Right lobe of liver (tissue), 6 donors: ENCODE results near the gene NPAS4. TPM values are rescaled to one million over a fixed set of nuclear protein-coding genes. Genes with fewer than 3 reads are reported as not detected.

Source experiments
- ATAC-seq, 4 donors: fragments of 200-7000 bp; cut with Tn5 transposase; one replicate each; pipeline ENCODE4 v1.9.1; 2020; ENCODE audit warnings: mild to moderate bottlenecking in 4 of 4, moderate library complexity in 4 of 4
- DNase-seq, 3 donors: peaks; one replicate each; pipeline ENCODE4 v3.0.0-alpha.2; 2020
- H3K27ac ChIP-seq, 3 donors: fragments of 200-600 bp; one replicate each; pipeline ENCODE4 v1.8.0; 2022
- H3K27me3 ChIP-seq, 2 donors: fragments of 200-600 bp; one replicate each; pipeline ENCODE4 v1.8.0; 2022
- H3K36me3 ChIP-seq, 4 donors: fragments of 200-600 bp; sonication (generic) in 1 of 4; one replicate each; pipeline versions ENCODE4 v1.5.1 to v1.8.0; 2017 to 2022; ENCODE audit warnings: control low read depth in 1 of 4
- H3K4me1 ChIP-seq, 4 donors: fragments of 200-600 bp; sonication (generic) in 1 of 4; one replicate each; pipeline versions ENCODE4 v1.5.1 to v1.8.0; 2017 to 2022; ENCODE audit warnings: control low read depth in 1 of 4
- H3K4me3 ChIP-seq, 3 donors: fragments of 200-600 bp; one replicate each; pipeline ENCODE4 v1.8.0; 2022
- H3K9me3 ChIP-seq, 4 donors: fragments of 200-600 bp; sonication (generic) in 1 of 4; one replicate each; pipeline versions ENCODE4 v1.5.1 to v1.8.0; 2017 to 2022; ENCODE audit warnings: control low read depth in 1 of 4
- CTCF ChIP-seq, 4 donors: fragments of 200-600 bp in 3 of 4; fragments of 450-650 bp in 1 of 4; IDR thresholded peaks; one replicate each; pipeline versions ENCODE4 v1.5.1 to v1.8.0; 2016 to 2022; ENCODE audit warnings: antibody characterized with exemption in 4 of 4, mild to moderate bottlenecking in 2 of 4
- POLR2A ChIP-seq: fragments of 450-650 bp; IDR thresholded peaks from one replicate; pipeline ENCODE4 v1.6.1; 2017; ENCODE audit warnings: antibody characterized with exemption, mild to moderate bottlenecking
- WGBS: methylation state at CpG from one replicate; pipeline ENCODE4 v1.1.6; 2018; ENCODE audit warnings: low coverage, low lambda C conversion rate; ENCODE audit not compliant: insufficient coverage; ENCODE audit errors: missing lambda C conversion rate; 5-methylcytosine and 5-hydroxymethylcytosine counted together
- intact Hi-C, 2 donors: fragments of 100-400 bp; cut with DNase I; formaldehyde crosslinking; loops; one replicate each; pipeline versions ENCODE4 v1.11.2 to v1.14.1; 2022
- total RNA-seq, 6 experiments: library from RNA; depleted of rRNA in 2 of 6; stranded (reverse); fragments of >200 nt in 2 of 6; fragmentation: NEBNext Ultra II Directional in 3 of 6; extraction: Animal tissue kit (Norgen Biotek cat#: 25700) in 3 of 6; gene quantifications; one replicate each; pipeline versions ENCODE4 v1.1.0 to v1.2.4, GENCODE V29; 2016 to 2023
- donor health status: DM: no; HTN: yes; CAD: no.
- donor health status: DM: no; HTN: no; CAD: no.
- donor health status: DM: no; HTN: no; CAD: no.
- donor health status: DM: no; HTN: yes; CAD: no.
- donor health status: DM: no; HTN: yes; CAD: no.

The NPAS4 gene
- total RNA-seq, 6 experiments from 2014 or later = not detected

DNA sequence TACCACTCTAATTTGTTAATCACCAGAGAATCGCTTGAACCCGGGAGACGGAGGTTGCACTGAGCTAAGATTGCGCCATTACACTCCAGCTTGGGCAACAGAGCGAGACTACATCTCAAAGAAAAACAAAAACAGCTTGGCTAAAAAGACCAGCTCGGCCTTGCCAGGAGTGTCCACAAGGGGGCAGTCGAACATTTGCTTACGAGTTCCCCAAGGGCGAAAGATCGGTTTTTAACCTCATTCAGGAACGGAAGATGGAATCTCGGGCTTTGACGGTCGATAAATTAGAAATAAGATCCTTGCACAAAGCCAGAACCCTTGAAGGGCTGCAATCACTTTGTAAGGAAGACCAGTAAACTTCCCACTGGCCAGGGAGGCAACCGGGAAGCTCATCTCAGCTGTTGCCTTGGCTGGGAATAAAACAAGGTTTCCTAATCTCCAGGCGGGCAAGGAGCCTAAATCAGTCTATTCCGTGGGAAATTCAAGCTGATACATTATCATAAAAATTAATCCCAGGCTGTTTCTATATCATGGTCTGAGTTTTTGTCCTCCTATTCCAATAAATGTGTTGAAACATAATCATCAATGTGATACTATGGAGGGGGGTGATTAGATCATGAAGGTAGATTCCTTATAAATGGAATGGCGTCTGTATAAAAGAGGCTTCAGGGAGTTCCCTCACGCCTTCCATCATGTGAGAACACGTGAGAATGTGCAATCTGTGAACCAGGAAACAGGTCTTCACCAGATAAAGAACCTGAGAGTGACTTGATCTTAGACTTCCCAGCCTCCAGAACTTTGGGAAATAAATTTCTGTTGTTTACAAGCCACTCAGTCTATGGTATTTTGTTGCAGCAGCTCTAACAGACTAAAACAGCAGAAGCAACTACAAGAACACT is 34.4 kb upstream of the NPAS4 start:
- H3K27me3 ChIP-seq = no peaks in the 10 kb centered on the region
- no peaks in the 10 kb centered on the region for H3K4me1 ChIP-seq
- TF ChIP-seq POLR2A (no peak), CTCF (IDR thresholded peaks at IDR 0.05) (peak; percentile 81 to 96 (median 96))
- H3K36me3 ChIP-seq = no peaks in the 10 kb centered on the region
- intact Hi-C loops = loop anchor here in 1 of 2 donors (10.0 kb wide), 1 partner anchor 92 kb away; the partner anchor contains the start of gene TMEM151A
- H3K4me3 ChIP-seq = no peak overlapping the region
- 8% methylated on average over 13 of the region's 20 CpGs for WGBS
- DNase-seq = peak; percentile 77 to 82 (median 79)
- ATAC-seq = peak; percentile 90 to 97 (median 92)
- no peak overlapping the region for H3K27ac ChIP-seq
- H3K9me3 ChIP-seq = no peaks in the 10 kb centered on the region

GRCh38 chr11:66388780-66389386 is 32.0 kb upstream of the NPAS4 start:
- ATAC-seq (peak; percentile 77 to 83 (median 79)), DNase-seq (peak in 2 of 3 donors; percentile 69 to 71)
- intact Hi-C loops = loop anchor here in 1 of 2 donors (10.0 kb wide), 1 partner anchor 94 kb away; the partner anchor contains the start of gene TMEM151A
- 17% methylated on average over 6 of the region's 8 CpGs for WGBS
- TF ChIP-seq POLR2A (no peak), CTCF (IDR thresholded peaks at IDR 0.05) (peak; percentile 56 to 80 (median 76))
- Histone ChIP-seq H3K4me1 (no peaks in the 10 kb centered on the region), H3K36me3 (no peaks in the 10 kb centered on the region), H3K9me3 (no peaks in the 10 kb centered on the region), H3K27me3 (no peaks in the 10 kb centered on the region), H3K27ac (no peak overlapping the region), H3K4me3 (no peak overlapping the region)

GRCh38 chr11:66391322-66391721 is 29.5 kb upstream of the NPAS4 start:
- H3K9me3 ChIP-seq = no peaks in the 10 kb centered on the region
- intact Hi-C loops = no loop called here
- no peaks in the 10 kb centered on the region for H3K27me3 ChIP-seq
- peak in 1 of 3 donors; percentile 7 for DNase-seq
- H3K4me1 ChIP-seq = no peaks in the 10 kb centered on the region
- no peaks in the 10 kb centered on the region for H3K36me3 ChIP-seq
- no peak for TF ChIP-seq POLR2A
- no peak overlapping the region for H3K27ac ChIP-seq
- no peak overlapping the region for H3K4me3 ChIP-seq
- WGBS = 61% methylated on average over 6 of the region's 6 CpGs
- ATAC-seq = no peak

GRCh38 chr11:66393954-66394353 is 26.9 kb upstream of the NPAS4 start:
- Histone ChIP-seq H3K27me3 (no peaks in the 10 kb centered on the region), H3K36me3 (no peaks in the 10 kb centered on the region), H3K4me3 (no peak overlapping the region), H3K9me3 (no peaks in the 10 kb centered on the region), H3K4me1 (no peaks in the 10 kb centered on the region), H3K27ac (no peak overlapping the region)
- DNase-seq (no peak), ATAC-seq (no peak)
- WGBS = 62% methylated on average over 3 of the region's 3 CpGs
- TF ChIP-seq POLR2A (no peak), CTCF (IDR thresholded peaks at IDR 0.05) (no peak)
- intact Hi-C loops = no loop called here

DNA sequence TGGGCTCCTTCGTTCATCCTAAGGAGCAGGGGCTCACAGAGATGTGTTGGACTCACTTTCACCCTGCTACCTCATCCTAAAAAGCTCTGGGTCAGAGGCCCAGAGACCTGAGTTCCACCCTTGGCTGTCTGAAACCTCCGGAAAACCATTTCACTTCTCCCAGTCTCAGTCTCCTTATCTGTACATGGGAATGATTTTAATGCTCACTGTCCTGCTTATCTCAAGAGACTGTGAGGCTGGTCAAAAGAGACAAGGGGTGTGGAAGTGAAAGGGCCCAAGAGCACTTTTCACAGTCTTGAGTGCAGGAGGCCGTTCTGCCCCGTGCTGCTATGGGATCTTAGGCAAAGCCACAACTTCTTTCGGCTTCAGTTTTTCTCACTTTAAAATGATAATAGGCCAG is 13.2 kb upstream of the NPAS4 start:
- 45% methylated on average over 4 of the region's 5 CpGs for WGBS
- intact Hi-C loops = loop anchor here in 1 of 2 donors (10.0 kb wide), 1 partner anchor 257 kb away; no protein-coding TSS in a partner anchor
- Histone ChIP-seq H3K9me3 (no peaks in the 10 kb centered on the region), H3K27ac (no peak overlapping the region), H3K27me3 (no peaks in the 10 kb centered on the region), H3K36me3 (no peaks in the 10 kb centered on the region), H3K4me3 (no peak overlapping the region), H3K4me1 (no peaks in the 10 kb centered on the region)
- DNase-seq = no peak
- ATAC-seq = no peak
- no peak for TF ChIP-seq POLR2A
- TF ChIP-seq CTCF (IDR thresholded peaks at IDR 0.05) = no peak
